ENCODE data around the gene MROH9. TPM values are rescaled to one million over a fixed set of nuclear protein-coding genes. Genes with fewer than 3 reads are reported as not detected.

The MROH9 gene
- total RNA-seq, 1 donor: under 0.01 TPM

- no peak for DNase-seq (ENCODE audit: low read depth)
- H3K4me3 ChIP-seq (ENCODE audit: low read depth, low read length): no peak overlapping the region
- TF ChIP-seq, protein P1, sequence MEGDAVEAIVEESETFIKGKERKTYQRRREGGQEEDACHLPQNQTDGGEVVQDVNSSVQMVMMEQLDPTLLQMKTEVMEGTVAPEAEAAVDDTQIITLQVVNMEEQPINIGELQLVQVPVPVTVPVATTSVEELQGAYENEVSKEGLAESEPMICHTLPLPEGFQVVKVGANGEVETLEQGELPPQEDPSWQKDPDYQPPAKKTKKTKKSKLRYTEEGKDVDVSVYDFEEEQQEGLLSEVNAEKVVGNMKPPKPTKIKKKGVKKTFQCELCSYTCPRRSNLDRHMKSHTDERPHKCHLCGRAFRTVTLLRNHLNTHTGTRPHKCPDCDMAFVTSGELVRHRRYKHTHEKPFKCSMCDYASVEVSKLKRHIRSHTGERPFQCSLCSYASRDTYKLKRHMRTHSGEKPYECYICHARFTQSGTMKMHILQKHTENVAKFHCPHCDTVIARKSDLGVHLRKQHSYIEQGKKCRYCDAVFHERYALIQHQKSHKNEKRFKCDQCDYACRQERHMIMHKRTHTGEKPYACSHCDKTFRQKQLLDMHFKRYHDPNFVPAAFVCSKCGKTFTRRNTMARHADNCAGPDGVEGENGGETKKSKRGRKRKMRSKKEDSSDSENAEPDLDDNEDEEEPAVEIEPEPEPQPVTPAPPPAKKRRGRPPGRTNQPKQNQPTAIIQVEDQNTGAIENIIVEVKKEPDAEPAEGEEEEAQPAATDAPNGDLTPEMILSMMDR (IDR thresholded peaks at IDR 0.05; ENCODE audit: insufficient read depth, low read depth, low read length): no peak
These were observed 57.8 kb downstream of the MROH9 start for GRCh38 chr1:170993151-170993550.

GRCh38 chr1:170993717-170994116 lies 58.4 kb downstream of the MROH9 start:
- TF ChIP-seq, protein P1 (IDR thresholded peaks at IDR 0.05; ENCODE audit: insufficient read depth, low read depth, low read length): no peak
- no peak for DNase-seq (ENCODE audit: low read depth)

DNA sequence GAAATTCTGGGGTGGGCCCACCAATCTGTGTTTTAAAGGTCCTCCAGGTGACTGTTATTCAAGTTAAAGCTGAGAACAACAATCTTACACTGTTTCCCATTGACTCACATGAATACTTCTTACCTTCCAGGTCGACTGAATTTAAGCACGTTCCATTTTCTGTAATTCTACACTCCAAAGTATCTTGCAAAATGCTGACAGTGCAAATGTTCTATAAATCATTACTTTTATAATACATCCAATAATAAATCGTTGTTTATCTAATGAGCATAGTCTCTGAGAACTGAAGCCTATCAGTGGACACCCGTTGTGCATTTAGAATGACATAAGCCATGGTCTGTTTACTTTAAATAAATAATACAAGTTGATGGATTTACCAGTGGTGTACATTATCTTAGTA lies 79.5 kb downstream of the MROH9 start:
- H3K4me3 ChIP-seq (ENCODE audit: low read depth, low read length): no peak overlapping the region
- DNase-seq (ENCODE audit: low read depth): no peak
- TF ChIP-seq, protein P1 (IDR thresholded peaks at IDR 0.05; ENCODE audit: insufficient read depth, low read depth, low read length): no peak

More at GRCh38 chr1:170993717-170994116, 58.4 kb downstream of the MROH9 start:
- no peak overlapping the region for H3K4me3 ChIP-seq (ENCODE audit: low read depth, low read length)

GRCh38 chr1:171017426-171017825 lies 82.1 kb downstream of the MROH9 start:
- DNase-seq (ENCODE audit: low read depth): no peak
- TF ChIP-seq, protein P1 (IDR thresholded peaks at IDR 0.05; ENCODE audit: insufficient read depth, low read depth, low read length): no peak

GRCh38 chr1:171019971-171020370 lies 84.6 kb downstream of the MROH9 start:
- H3K4me3 ChIP-seq (ENCODE audit: low read depth, low read length): no peak overlapping the region
- TF ChIP-seq, protein P1 (IDR thresholded peaks at IDR 0.05; ENCODE audit: insufficient read depth, low read depth, low read length): no peak
- no peak for DNase-seq (ENCODE audit: low read depth)

More at GRCh38 chr1:171017426-171017825, 82.1 kb downstream of the MROH9 start:
- no peak overlapping the region for H3K4me3 ChIP-seq (ENCODE audit: low read depth, low read length)

GRCh38 chr1:171032822-171033702 lies 97.7 kb downstream of the MROH9 start:
- no peak overlapping the region for H3K4me3 ChIP-seq (ENCODE audit: low read depth, low read length)
- TF ChIP-seq, protein P1 (IDR thresholded peaks at IDR 0.05; ENCODE audit: insufficient read depth, low read depth, low read length): no peak
- DNase-seq (ENCODE audit: low read depth): no peak
